HG02981 (cell line): ENCODE measurements around the gene ATG101.

Source experiments
- ATAC-seq: cut with Tn5 transposase; IDR thresholded peaks from one replicate; pipeline ENCODE4 v1.9.1; 2021; ENCODE audit warnings: mild to moderate bottlenecking, moderate library complexity; ENCODE audit not compliant: unreplicated experiment

ATG101 gene

DNA sequence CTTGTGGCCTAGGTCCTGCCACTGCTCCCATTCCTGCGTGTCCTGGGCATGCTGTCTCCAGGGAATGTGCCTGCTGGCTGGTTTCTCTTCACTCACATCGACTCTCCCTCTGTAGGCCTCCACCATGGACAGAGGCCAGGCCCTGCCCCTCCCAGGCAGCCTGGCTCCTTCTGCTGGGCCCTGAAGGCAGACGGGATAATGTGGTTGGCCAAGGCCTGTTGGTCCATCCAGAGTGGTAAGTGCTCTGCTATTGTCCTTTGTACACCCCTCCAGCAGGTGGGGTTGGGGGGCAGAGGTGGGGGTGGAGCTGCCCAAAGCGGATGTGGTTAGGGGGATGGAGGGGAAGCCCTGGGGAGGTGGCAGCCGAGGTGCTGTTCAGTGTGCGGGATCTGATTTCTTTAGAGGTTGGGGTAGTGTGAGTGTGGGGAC, 28.1 kb upstream of the ATG101 start:
- ATAC-seq, result no peak

DNA sequence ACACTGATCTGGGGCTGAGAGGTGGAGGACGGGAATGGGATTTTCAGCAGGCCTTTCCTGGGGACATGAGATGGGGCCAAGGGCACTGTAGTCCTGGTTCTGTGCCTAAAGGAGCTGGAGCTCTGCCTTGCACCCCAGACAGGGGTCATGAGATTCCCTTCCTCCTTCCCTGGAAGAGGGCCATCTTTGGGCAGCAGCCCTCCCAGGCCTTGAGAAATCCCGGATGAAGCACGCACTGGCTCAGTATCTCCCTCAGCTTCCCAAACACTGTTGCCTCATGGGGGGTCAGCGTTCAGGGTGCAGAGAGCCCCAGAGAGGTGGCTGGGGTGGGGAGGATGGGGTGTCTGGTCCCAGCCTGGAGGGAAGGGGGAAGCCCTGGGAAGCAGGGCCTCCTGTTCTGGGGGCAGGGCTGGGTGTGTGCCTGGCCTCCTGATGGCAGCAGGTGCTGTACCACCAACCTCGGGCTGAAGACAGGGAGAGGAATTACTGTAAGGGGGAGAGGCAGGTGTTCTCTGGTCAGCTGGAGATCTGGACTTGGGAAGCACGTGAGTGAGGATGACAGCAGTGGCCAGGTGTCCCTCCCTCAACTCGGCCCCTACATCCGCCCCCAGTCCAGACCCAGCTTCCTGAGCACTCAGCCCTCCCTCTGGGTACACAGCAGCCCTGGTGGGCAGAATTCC, 26.9 kb upstream of the ATG101 start:
- ATAC-seq, result no peak

DNA sequence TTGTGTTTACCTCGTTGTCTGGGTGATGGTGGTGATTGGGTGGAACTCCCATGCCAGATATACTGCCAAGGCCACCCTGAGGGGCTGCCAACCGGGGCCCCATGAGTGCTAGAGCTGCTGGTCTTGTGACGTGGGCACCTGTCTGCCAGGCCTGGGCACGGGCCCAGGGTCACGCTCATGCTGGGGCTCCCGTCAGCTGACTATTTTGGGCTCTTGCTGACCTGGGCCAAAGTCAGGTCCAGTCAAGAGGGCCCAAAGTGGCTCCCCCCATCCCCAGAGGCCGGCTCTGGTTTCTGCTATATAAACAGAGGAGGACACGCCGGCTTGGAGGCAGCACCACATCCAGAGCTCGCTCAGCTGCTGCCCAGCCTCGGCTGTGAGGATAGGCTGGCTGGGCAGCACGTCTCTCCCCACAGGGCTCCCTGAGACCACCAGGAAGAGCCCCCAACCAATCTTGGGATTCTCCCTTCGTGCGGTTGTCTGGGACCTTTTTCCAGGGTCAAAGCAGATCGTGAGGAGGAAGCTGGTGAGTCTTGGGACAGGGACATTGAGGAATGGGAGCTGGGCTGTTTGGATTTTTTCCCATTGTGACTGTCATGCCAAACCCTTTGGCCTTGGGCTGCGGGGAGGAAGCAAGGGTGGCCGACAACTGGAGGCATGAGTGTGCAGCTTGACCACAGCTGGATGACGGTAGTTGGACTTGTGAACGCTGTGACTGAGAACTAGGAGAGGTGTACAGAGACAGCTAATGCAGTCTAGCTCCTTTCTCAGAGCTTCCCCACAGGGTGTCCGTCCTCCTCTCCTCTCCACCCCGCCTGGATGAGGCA, 26.2 kb upstream of the ATG101 start:
- ATAC-seq, result no peak

DNA sequence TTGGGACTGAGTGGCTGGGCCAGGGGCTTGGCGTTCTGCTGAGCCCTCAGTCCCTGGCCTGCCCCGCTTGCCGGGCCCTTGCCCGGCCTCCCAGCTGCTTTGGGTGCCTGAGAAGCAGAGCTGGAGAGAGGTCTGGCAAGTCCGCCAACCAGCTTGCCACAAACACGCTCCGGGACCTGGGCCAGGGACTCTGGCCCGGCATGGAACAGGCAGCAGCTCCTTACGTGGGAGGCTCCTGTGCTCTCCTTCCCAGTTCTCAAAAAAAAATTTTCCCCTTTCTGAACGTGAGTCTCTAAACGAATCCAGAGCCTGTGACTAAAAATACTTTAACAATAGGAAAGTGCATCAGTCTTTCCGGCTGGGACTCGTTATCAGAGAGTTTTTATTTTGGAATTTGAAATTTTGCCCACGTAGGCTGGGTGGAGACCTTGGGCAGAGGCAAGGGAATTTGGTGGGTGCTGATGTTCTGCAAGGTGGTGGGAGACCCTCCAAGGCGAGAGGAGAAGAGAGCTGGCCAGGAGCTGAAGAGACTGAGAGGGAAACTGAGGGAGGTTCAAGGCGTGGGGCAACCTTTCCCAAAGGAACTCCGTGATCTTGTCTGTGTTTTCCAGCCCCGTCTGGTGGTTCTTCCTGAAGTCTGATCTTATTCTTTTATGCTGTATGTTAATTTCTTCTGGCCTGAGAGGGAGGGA, 25.3 kb upstream of the ATG101 start:
- ATAC-seq, result no peak

DNA sequence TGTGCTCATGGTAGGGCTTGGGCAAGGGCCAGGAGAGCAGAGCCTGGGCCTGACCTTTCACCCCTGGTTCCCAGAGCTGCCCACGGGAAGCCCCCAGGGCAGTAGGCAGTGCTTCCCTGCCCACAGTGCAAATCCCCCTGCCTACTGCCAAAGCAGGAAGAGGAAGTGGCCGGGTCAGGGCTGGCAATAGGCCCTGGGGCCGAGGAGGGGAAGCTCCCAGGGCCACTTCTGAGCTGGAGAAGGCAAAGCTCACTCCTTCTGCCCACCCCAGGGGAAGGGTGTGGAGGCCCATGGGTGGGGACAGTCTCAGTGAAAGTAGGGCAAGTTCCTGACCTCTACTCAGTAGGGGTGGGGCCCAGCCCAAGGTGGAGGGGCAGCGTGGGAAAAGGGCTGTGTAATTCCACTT, 24.0 kb upstream of the ATG101 start:
- ATAC-seq, result no peak

DNA sequence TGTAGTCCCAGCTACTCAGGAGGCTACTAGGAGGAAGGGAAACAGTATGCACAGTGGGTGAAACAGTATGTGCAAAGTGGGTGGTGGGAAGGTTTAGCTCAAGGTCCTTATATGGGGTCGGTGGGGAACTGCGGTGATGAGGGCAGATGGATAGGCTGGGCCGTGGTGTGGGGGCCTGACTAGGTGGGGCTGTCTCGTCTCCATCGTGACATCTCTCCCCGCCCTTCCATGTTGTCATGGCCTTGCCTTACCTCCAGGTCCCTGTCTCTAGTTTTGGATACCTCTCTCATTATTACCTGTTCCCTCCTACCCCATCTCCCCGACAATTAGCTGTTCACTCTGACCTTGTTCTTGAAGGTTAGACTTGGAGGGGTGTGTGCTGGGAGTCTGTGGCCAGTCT, 22.9 kb upstream of the ATG101 start:
- no peak for ATAC-seq

DNA sequence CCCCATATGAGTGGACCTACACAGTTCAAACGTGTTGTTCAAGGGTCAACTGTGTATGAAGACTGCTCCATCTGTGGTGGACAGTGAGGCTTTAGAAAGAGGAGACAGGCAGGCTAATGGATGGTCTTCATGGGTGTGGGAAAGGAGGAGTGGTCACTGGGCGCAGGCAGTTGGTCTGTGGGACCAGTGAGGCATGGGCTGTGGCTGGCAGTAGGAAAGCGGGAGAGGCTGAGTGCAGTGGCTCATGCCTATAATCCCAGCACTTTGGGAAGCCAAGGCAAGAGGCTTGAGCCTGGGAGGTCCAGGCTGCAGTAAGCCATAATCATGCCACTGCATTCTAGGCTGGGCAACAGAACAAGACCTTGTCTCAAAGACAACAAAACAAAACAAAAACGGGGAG, 20.5 kb upstream of the ATG101 start:
- ATAC-seq, result no peak

DNA sequence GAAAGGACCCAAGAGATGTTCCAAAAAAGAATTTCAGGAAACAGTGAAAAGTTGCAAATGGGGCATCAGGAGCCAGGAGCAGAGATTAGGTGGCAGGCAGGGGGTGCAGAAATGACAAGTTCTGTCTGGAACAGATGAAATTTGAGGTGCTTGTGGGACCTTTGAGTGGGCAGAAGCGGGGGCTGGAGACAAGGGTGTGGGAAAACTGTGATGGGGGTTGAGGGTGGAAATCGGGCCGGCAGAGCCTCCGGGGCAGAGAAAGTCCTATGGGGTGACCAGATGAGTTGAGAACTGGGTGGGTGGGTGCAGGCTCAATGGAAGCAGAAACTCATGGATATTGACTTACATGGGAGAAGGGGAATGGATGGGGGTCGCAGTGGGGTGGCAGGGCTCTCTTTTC, 20.1 kb upstream of the ATG101 start:
- no peak for ATAC-seq

DNA sequence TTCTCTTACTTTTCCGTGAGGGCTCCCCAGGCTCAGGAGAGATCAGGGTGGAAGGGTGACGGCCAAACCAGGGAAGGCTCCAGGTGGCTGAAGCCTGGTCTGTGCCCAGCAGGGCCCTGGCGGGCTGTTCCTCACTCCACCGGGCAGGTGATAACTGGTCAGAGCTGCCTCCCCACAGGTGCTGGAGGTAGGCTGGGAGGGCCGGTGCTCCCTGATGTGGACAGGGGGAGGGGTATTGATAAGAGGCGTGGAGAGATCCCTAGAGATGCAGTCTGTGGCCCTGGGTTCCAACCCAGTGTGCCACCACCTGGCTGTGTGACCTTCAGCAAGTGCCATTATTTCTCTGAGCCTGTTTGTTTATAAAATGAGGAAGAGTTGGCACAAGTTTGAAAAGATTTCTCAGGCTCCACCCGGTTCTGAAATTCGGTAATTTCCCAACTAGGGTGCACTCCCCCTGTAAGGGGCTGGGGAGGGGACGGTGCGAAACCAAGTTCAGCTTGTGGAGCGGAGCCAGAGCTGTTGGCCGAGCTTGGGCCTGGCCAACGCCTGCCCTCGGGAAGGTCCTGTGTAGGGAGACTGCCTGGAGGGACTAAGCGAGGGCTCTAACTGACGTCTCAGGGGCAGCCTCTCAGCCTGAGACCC, 19.5 kb upstream of the ATG101 start:
- ATAC-seq, result no peak

DNA sequence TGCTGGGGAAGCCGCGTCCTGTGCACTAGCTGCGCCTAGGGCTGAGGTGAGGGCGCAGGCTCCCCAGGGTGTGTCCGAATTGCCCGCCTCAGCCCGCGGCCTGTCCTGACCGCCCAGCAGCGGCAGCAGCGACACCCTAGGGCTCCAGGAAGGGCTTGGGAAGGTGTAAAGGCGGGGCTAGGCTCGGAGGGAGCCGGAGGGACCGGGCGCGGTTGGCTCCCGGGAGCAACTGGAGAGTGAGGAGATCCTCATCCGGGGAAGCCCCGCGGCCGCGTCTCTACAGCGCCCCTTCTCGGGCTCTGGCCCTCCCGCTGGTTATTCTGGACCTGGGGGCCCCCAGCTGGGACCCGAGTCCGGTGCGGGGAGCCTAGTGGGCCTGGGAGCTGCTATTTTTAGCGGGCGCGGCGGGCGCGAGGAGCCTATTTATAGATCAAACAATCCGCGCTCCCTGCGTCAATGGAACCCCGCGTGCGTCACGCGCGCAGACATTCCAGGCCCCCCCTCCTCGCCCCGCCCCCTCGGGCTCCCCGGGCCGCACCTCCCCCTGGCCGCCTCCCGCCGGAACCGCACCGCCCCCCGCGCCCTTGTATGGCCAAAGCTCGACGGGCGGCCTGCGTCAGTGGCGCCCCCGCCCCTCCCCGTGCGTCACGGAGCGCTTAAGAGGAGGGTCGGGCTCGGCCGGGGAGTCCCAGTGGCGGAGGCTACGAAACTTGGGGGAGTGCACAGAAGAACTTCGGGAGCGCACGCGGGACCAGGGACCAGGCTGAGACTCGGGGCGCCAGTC, 18.8 kb upstream of the ATG101 start, which contains the start of gene NR4A1:
Gene NR4A1 (plus strand): TSS at position 685 of the 784 bp plus-strand sequence. CDS start 2,887 bp downstream, outside the sequence.
- peak; percentile 76 for ATAC-seq

DNA sequence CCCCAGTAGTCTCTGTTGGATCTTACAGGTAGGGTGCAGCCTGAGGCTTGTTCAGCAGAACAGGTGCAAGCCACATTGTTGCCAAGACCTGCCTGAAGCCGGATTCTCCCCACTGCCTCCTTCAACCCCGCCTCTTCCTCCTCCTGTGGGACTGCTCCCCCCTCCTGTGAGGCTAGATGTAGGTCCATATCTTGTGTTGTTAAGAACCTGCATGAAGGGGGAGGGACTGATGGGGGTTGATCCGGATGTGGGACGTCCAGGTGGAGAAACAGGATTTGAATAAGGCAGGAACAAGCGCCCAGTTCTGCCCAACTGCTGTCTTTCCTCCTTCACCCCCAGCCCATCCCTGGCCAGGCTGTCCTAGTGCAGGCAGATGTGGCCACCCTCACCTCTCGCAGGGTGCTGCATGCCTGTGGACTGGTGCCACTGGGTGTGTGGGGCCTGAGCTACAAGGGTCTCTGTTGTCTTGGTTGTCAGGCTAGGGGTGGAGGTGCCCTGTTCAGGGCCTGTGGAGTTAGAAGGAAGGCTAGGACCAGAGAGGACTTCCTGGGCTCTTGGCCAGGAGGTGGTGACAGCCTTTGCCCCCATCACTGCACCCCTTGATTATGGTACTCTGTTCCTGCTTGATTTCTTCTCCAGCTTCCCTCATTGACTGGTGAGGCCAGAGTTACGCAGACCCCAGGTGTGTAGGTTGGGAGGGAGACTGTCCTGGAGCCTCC, 17.2 kb upstream of the ATG101 start:
- ATAC-seq, result no peak

DNA sequence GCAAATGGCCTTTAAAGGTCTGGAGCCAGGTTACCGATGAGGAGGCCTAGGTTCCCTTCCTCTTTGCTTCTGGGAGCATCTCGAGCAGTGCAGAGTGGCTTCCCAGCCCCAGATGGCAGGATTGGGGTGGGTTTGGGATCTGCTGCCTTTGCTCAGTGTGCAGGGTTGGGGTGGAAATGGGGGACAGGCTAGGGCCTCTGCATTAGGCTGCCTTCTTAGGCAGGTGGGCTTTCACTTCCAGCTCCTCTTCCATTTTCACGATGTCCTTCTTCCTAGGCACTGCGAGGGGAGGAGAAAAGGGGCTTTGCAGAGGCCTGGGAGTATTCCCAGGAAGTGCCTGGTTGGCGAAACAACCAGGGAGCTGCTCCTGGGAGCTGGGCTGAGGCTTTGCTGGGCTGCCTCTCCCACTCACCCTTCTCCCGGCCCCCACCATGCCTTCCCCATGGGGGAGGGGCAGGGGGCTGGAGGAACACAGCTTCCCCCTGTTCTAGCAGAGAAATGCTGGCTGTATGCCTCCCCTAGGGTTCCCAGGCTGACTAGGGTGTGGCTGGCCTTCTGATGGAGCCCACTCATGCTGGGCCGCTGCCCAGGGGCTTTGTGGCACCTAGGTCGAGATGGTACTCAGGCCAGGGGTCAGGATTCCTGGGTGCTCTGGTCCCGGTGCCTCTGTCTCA, 16.1 kb upstream of the ATG101 start:
- ATAC-seq, result no peak

DNA sequence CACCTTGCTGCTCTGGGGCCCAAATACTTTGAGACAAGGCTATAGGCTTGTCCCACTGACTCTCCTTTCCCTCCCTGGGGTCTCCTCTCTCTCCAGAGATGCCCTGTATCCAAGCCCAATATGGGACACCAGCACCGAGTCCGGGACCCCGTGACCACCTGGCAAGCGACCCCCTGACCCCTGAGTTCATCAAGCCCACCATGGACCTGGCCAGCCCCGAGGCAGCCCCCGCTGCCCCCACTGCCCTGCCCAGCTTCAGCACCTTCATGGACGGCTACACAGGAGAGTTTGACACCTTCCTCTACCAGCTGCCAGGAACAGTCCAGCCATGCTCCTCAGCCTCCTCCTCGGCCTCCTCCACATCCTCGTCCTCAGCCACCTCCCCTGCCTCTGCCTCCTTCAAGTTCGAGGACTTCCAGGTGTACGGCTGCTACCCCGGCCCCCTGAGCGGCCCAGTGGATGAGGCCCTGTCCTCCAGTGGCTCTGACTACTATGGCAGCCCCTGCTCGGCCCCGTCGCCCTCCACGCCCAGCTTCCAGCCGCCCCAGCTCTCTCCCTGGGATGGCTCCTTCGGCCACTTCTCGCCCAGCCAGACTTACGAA, 15.4 kb upstream of the ATG101 start:
- no peak for ATAC-seq

DNA sequence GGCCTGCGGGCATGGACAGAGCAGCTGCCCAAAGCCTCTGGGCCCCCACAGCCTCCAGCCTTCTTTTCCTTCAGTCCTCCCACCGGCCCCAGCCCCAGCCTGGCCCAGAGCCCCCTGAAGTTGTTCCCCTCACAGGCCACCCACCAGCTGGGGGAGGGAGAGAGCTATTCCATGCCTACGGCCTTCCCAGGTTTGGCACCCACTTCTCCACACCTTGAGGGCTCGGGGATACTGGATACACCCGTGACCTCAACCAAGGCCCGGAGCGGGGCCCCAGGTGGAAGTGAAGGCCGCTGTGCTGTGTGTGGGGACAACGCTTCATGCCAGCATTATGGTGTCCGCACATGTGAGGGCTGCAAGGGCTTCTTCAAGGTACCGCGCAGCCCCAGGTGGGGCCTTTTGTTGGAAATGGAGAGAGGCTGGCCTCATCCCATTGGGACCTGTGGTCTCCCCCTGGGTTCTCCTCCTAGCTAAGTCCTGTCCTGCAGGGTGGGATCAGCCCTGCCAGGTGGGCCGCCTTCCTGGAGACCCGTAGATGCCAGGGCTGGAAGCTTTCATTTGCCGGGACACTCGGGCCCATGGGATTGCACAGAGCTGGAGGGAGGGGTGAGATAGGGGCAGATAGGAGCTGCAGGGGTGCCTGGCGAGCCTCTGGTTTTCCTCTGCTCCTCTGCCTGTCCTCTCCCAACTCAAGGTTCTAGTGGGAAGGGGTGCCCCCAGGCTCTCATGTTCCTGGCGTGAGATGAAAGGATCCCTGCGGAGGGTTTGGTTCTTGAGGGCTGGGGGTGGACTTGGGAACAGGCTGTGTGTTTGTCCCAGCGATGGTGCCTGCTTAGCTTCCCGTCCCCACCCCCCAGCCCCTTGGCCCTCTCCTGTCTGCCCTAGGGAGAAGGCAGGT, 14.7 kb upstream of the ATG101 start:
- no peak for ATAC-seq

DNA sequence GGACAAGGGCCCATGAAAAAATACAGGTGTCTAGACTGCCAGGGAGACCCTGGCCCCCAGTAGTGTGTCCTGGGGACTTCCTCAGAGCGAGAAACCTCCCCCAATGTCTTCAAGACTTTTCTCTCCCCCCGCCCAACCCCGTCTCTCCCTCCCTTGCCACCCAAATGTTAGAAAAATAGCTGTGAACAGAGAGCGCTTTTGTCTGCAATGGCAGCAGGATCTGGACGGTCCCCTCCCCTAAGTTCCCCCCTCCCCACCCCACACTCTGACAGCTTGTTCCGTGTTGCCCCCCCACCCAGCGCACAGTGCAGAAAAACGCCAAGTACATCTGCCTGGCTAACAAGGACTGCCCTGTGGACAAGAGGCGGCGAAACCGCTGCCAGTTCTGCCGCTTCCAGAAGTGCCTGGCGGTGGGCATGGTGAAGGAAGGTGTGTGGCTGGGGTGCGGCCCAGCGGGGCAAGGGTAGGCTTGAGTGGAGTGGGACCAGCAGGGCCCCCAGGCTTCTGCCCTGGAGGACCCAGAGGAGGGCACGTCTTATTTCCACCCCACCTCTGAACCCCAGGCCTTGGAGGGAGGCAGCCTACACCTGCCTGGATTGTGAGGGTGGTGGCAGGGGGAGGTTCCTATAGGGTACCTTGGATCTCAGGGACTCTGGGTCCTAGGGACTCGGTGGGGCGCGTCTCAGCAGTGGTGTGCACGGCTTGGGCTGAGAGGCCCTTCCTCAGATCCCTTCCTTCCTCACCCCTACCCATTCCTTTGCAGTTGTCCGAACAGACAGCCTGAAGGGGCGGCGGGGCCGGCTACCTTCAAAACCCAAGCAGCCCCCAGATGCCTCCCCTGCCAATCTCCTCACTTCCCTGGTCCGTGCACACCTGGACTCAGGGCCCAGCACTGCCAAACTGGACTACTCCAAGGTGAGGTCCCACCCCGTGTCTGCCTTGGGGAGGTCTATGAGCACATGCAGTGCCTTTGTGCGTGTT, 13.8 kb upstream of the ATG101 start:
- no peak for ATAC-seq

DNA sequence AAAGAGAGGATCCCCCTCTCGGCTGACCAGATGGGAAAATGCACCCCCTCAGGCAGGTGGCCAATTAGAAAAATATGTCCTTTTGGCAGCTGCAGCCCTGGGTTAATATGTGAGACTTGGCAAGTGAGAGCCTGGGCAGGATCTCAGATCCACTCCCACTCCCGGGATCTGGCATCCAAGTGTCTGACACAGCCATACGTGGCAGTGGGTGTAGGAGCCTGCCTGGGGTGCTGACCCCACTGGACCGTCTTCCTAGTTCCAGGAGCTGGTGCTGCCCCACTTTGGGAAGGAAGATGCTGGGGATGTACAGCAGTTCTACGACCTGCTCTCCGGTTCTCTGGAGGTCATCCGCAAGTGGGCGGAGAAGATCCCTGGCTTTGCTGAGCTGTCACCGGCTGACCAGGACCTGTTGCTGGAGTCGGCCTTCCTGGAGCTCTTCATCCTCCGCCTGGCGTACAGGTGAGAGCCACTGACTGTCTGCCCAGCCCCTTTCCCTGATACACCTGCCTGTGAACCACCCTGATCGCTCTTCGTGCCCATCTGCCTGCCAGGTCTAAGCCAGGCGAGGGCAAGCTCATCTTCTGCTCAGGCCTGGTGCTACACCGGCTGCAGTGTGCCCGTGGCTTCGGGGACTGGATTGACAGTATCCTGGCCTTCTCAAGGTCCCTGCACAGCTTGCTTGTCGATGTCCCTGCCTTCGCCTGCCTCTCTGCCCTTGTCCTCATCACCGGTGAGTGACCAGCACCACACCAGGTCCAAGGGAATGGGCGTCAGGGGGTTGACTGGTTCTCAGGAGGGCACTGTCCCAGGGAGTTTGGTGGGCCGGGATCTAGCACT, 12.8 kb upstream of the ATG101 start:
- no peak for ATAC-seq
